ENCODE results near the gene MARCHF2.

- TF ChIP-seq MAX (IDR thresholded peaks at IDR 0.05) (no peak), HOXB13 (CRISPR knock-in tag; IDR thresholded peaks at IDR 0.05; ENCODE audit: low read depth) (no peak), GATA3 (IDR thresholded peaks at IDR 0.05; ENCODE audit: borderline replicate concordance) (no peak), CTCF (IDR thresholded peaks at IDR 0.05) (no peak), E2F6 (IDR thresholded peaks at IDR 0.05; ENCODE audit: borderline replicate concordance, low read depth) (no peak), CEBPB (IDR thresholded peaks at IDR 0.05) (no peak), KDM1A (IDR thresholded peaks at IDR 0.05; ENCODE audit: low read depth) (no peak), RNF2 (IDR thresholded peaks at IDR 0.05; ENCODE audit: borderline replicate concordance, low read depth) (no peak), RCOR1 (IDR thresholded peaks at IDR 0.05; ENCODE audit: low read depth, low read length) (no peak), FOSL2 (IDR thresholded peaks at IDR 0.05) (no peak), FOSL2 (CRISPR knock-in tag; IDR thresholded peaks at IDR 0.05) (no peak)
Measured at GRCh38 chr19:8476524-8476923, 63.4 kb downstream of the MARCHF2 start.

Data from A549 (cell line).